GM13977 (cell line): ENCODE data around the gene MATN3.
A peak's percentile ranks its signal among the peaks of the same experiment; 100 is the strongest.

Experiments
- DNase-seq: peaks from one replicate; pipeline ENCODE4 v3.0.0; 2012; ENCODE audit warnings: low spot score
- in situ Hi-C: fragments of 300-500 bp; cut with MboI; formaldehyde crosslinking; loops from one replicate; pipeline ENCODE4 v1.12.0; 2022; ENCODE audit warnings: low sequenced_read_pairs, low pct_unique_long_range_greater_than_20kb, mixed read lengths, inconsistent platforms; ENCODE audit not compliant: unreplicated experiment
- TF ChIP-seq, protein P1 (sequence below): IDR thresholded peaks from 2 replicates; pipeline ENCODE4 v1.5.1; 2012; ENCODE audit warnings: mild to moderate bottlenecking, control low read depth; ENCODE audit not compliant: insufficient read depth; ENCODE audit errors: extremely low read depth, missing control alignments

MATN3 gene

DNA sequence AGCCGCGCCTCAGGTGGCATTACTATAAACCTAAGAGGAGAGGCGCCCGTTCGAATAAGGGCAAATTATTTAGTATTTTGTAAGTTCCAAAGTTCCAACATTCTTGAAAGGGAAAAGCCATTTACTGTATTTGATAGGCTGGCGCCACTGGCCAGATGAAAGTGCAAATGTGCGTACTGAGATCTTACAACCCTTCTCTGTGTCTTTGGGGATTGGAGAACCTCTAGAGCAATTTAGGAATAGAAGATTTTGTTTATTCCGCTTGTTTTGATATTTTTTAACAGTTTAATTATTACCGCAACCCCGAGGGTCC lies 22.1 kb downstream of the MATN3 start:
- in situ Hi-C loops: no loop called here
- TF ChIP-seq, protein P1, sequence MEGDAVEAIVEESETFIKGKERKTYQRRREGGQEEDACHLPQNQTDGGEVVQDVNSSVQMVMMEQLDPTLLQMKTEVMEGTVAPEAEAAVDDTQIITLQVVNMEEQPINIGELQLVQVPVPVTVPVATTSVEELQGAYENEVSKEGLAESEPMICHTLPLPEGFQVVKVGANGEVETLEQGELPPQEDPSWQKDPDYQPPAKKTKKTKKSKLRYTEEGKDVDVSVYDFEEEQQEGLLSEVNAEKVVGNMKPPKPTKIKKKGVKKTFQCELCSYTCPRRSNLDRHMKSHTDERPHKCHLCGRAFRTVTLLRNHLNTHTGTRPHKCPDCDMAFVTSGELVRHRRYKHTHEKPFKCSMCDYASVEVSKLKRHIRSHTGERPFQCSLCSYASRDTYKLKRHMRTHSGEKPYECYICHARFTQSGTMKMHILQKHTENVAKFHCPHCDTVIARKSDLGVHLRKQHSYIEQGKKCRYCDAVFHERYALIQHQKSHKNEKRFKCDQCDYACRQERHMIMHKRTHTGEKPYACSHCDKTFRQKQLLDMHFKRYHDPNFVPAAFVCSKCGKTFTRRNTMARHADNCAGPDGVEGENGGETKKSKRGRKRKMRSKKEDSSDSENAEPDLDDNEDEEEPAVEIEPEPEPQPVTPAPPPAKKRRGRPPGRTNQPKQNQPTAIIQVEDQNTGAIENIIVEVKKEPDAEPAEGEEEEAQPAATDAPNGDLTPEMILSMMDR: no peak
- no peak for DNase-seq

DNA sequence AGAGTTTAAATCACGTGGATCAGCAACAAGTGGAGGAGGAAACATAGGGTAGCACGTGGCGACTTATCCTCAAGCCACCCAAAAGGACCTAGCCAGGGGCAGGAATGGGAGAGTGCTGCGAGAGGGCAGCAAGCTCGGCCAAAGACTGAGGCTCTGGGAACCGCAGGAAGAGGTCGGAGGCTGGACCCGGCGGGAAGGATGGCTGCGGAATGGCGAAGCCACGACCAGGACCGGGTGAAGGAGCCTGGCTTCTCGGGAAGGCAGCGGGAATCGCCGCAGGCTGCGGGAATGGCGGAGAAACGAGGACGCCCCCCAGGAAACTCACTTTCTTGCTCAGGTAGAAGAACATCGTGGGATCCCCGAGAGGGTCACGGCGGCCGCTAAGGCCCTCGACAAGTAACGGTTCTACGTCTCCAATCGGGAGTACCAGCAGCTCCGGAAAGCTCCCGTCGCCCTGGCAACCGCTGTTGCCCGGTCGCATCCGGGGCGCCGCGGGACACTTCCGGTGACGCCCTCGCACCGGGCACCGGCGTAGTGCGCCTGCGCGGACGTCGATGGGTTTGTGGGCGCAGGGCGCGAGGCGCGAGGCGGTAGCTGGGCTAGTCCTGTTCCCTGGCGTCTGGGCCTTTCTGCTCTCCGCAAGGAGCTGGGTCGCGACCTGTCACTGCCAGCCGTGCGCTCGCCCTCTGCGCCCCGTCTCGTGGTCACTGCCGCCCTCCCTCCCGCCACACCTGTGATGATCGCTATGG lies 22.6 kb downstream of the MATN3 start, which contains the start of gene WDR35:
WDR35 (minus strand) TSS at position 439 of the 749 bp plus-strand sequence; CDS start at position 349, 90 bp downstream.
- TF ChIP-seq, protein P1: no peak

DNA sequence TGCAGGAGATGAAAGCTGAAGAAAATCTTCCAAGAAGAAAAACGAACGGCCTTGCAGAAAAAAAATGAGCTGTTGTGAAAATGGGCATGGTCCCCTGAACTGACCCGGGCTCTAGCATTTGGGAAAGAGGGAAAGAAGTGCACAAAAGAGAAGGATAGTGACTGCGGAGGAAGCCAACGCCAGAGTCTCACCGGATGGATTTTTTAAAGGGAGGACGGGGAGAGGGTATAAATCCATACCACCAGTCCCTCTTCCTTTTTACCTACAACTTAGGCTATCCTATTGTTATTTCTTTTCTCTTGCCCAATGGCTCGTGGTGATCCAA lies 23.2 kb downstream of the MATN3 start:
- TF ChIP-seq, protein P1: no peak
- in situ Hi-C loops: no loop called here
- no peak for DNase-seq

More for the DNA sequence above, 22.6 kb downstream of the MATN3 start, which contains the start of gene WDR35:
- peak; percentile 94 for DNase-seq
- in situ Hi-C loops: no loop called here

DNA sequence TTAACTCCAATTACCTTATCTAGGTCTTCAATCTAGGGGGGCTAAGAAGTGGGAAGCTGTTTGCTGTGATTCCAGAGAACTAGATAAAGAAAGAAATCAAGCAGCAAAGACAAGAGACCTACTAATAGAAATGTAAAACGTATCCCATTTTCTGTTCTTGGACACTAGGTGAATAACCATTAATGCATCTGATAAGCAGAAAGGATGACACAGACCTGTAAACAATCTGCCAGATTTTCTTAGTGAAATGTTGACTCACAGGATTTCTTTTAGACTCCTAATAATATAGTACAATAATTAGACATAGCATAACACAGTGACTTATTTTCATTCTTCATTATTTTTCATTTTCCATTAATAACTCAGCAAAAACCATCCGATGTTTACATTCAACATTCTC lies 23.9 kb downstream of the MATN3 start:
- DNase-seq: no peak
- in situ Hi-C loops: no loop called here
- TF ChIP-seq, protein P1: no peak

DNA sequence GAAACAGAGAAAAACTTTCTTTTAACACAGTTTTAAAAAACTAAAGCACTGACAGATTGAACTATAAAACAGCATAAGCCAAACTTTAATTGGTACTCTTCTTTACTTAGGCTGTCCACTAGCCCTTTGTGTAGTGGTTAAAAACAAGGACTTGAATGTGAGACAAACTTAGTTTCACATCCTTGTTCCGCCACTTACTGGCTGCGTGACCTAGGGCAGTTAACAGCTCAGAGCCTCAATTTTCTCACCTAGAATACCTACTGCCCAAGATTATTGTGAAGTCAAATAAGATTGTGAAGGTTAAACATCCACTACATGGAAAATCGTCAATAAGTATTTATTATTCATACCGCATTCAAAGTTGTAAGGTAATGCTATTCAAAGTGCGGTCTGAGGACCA lies 24.5 kb downstream of the MATN3 start:
- in situ Hi-C loops: no loop called here
- peak; percentile 48 for DNase-seq
- TF ChIP-seq, protein P1: no peak

DNA sequence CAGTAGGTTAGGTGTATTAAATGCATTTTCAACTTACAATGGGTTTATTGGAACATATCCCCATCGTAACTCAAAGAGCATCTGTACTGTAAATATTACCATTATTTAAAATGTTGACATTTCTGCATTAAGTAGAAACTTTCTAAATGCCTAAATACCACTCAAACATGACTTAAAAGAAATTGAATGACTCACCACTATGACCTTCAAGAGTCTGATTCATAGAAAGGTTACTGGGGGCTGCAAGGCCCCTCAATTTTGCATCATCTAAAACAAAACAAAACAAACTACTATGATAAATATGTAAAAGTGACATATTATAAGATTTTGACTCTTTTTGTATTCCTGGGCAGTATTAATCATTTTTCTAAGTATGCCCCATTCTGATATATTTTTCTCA lies 30.2 kb downstream of the MATN3 start:
- TF ChIP-seq, protein P1: no peak
- in situ Hi-C loops: no loop called here
- DNase-seq: no peak
